GM12878 (cell line): ENCODE measurements around the gene ZNF608. TPM values are rescaled to one million over a fixed set of nuclear protein-coding genes. Genes with fewer than 3 reads are reported as not detected.

Experiments
- ATAC-seq: fragments of 200-7000 bp; cut with Tn5 transposase; 3 replicates; pipeline ENCODE4 v1.9.1; 2020; ENCODE audit warnings: mild to moderate bottlenecking, moderate library complexity
- BruUV-seq: library from RNA; stranded (reverse); fragments of 400-500 nt; replicated peaks from 2 replicates; lab custom pipeline; 2021; lab: Mats Ljungman, UMichigan
- CTCF ChIA-PET: fragments of 300-600 bp; sonication (Branson Sonifier 250); formaldehyde crosslinking; extraction: SDS; loops from one replicate; lab custom pipeline; 2021; ENCODE audit warnings: inconsistent platforms; lab: Yijun Ruan, JAX
- POLR2A ChIA-PET: fragments of 350-600 bp; formaldehyde crosslinking; extraction: SDS; loops from one replicate; lab custom pipeline; 2021; ENCODE audit warnings: inconsistent platforms; lab: Charles Lee
- RAD21 ChIA-PET: fragments of 300-600 bp; sonication (Branson Sonifier 250); formaldehyde crosslinking; loops from one replicate; lab custom pipeline; 2023; ENCODE audit warnings: antibody characterized with exemption; ENCODE audit not compliant: unreplicated experiment; lab: Charles Lee
- SMC1A ChIA-PET: fragments of 300-600 bp; sonication (Branson Sonifier 250); formaldehyde crosslinking; loops from one replicate; lab custom pipeline; 2023; ENCODE audit not compliant: unreplicated experiment, uncharacterized antibody; lab: Charles Lee
- DNase-seq: peaks from one replicate; pipeline ENCODE4 v3.0.0-alpha.2; 2011; ENCODE audit warnings: low read depth, low spot score
- FAIRE-seq: peaks from 3 replicates; lab custom pipeline; 2011; peaks lifted over from hg19 to GRCh38; lab: Jason Lieb, UNC
- H2AFZ ChIP-seq: 2 replicates; pipeline ENCODE4 v1.6.0; 2011; ENCODE audit warnings: low read depth, low read length, control low read depth; ENCODE audit not compliant: control insufficient read depth
- H3K27ac ChIP-seq: 2 replicates; pipeline ENCODE4 v1.5.1; 2011; ENCODE audit warnings: control low read depth; ENCODE audit not compliant: control insufficient read depth, insufficient read depth
- H3K27me3 ChIP-seq, 2 experiments: replicated peaks in 1 of 2; 2 replicates each; pipeline versions ENCODE4 v1.6.0 to v1.6.1; 2011; ENCODE audit warnings: low read length in 1 of 2; ENCODE audit not compliant: control insufficient read depth in 2 of 2, insufficient read depth in 2 of 2
- H3K36me3 ChIP-seq, 2 experiments: 2 replicates each; pipeline ENCODE4 v1.5.1; 2011; ENCODE audit warnings: low read length in 1 of 2; ENCODE audit not compliant: control insufficient read depth in 2 of 2, insufficient read depth in 2 of 2
- H3K4me1 ChIP-seq: 2 replicates; pipeline ENCODE4 v1.6.1; 2011; ENCODE audit warnings: mild to moderate bottlenecking, low read length, moderate library complexity, mixed read lengths; ENCODE audit not compliant: control insufficient read depth, insufficient read depth
- H3K4me2 ChIP-seq: 2 replicates; pipeline ENCODE4 v1.6.0; 2011; ENCODE audit warnings: control low read depth; ENCODE audit not compliant: control insufficient read depth, insufficient read depth
- H3K4me3 ChIP-seq: fragments of 200-600 bp; sonication (generic); 2 replicates; pipeline ENCODE4 v1.5.1; 2016
- H3K79me2 ChIP-seq: 2 replicates; pipeline ENCODE4 v1.6.0; 2011; ENCODE audit warnings: low read length; ENCODE audit not compliant: control insufficient read depth, insufficient read depth
- H3K9ac ChIP-seq: 2 replicates; pipeline ENCODE4 v1.8.0; 2011; ENCODE audit warnings: low read length, control low read depth, mixed read lengths; ENCODE audit not compliant: control insufficient read depth, insufficient read depth
- H3K9me3 ChIP-seq: replicated peaks from 3 replicates; pipeline ENCODE4 v1.5.1; 2011; ENCODE audit warnings: mild to moderate bottlenecking, low read length; ENCODE audit not compliant: control insufficient read depth, insufficient read depth
- H4K20me1 ChIP-seq: 2 replicates; pipeline ENCODE4 v1.6.0; 2011; ENCODE audit not compliant: control insufficient read depth, insufficient read depth
- ATF3 ChIP-seq: IDR thresholded peaks from 2 replicates; pipeline ENCODE4 v1.6.1; 2011; ENCODE audit warnings: low read depth, mild to moderate bottlenecking, low read length, moderate library complexity, borderline replicate concordance; ENCODE audit errors: extremely low read depth
- BHLHE40 ChIP-seq, 2 experiments: fragments of 450-650 bp in 1 of 2; IDR thresholded peaks; 2 replicates each; pipeline ENCODE4 v1.6.1; 2011 to 2017; ENCODE audit warnings: low read depth in 2 of 2, borderline replicate concordance in 1 of 2, improper control_type of control experiment in 1 of 2, low read length in 1 of 2, mild to moderate bottlenecking in 1 of 2
- CHD1 ChIP-seq: IDR thresholded peaks from 2 replicates; pipeline ENCODE4 v1.6.1; 2012; ENCODE audit warnings: low read depth, low read length, improper control_type of control experiment
- CREB1 ChIP-seq: IDR thresholded peaks from 2 replicates; pipeline ENCODE4 v1.6.1; 2012; ENCODE audit warnings: low read depth, mild to moderate bottlenecking, inconsistent platforms
- E2F4 ChIP-seq: IDR thresholded peaks from 2 replicates; pipeline ENCODE4 v1.6.1; 2012; ENCODE audit warnings: low read depth, low read length, improper control_type of control experiment
- HCFC1 ChIP-seq: fragments of 150-350 bp; IDR thresholded peaks from 2 replicates; pipeline ENCODE4 v1.6.1; 2014; ENCODE audit warnings: low read length
- IKZF1 ChIP-seq: fragments of 450-650 bp; conservative IDR thresholded peaks from 2 replicates; pipeline ENCODE4 v1.6.1; 2017; ENCODE audit warnings: antibody characterized with exemption, mild to moderate bottlenecking
- JUNB ChIP-seq: IDR thresholded peaks from 2 replicates; pipeline ENCODE4 v1.6.1; 2016; ENCODE audit warnings: antibody characterized with exemption, mild to moderate bottlenecking
- KLF5 ChIP-seq: fragments of 450-650 bp; IDR thresholded peaks from 2 replicates; pipeline ENCODE4 v1.6.1; 2014; ENCODE audit warnings: mild to moderate bottlenecking; ENCODE audit not compliant: partially characterized antibody
- MTA2 ChIP-seq: fragments of 450-650 bp; IDR thresholded peaks from 2 replicates; pipeline ENCODE4 v1.6.1; 2016; ENCODE audit warnings: low read depth, mild to moderate bottlenecking, moderate library complexity
- MYB ChIP-seq: fragments of 150-350 bp; IDR thresholded peaks from 2 replicates; pipeline ENCODE4 v1.6.1; 2014; ENCODE audit warnings: mild to moderate bottlenecking, low read depth, low read length, borderline replicate concordance
- NR2F1 ChIP-seq: fragments of 450-650 bp; conservative IDR thresholded peaks from 2 replicates; pipeline ENCODE4 v1.6.1; 2017; ENCODE audit warnings: mild to moderate bottlenecking
- RAD51 ChIP-seq: fragments of 450-650 bp; IDR thresholded peaks from 2 replicates; pipeline ENCODE4 v1.6.1; 2016; ENCODE audit warnings: moderate library complexity, mild to moderate bottlenecking, inconsistent platforms
- SUZ12 ChIP-seq: fragments of 200-600 bp; sonication (generic); IDR thresholded peaks from one replicate; pipeline ENCODE4 v1.6.1; 2018; ENCODE audit warnings: antibody characterized with exemption, mild to moderate bottlenecking; ENCODE audit not compliant: unreplicated experiment
- TCF7 ChIP-seq: IDR thresholded peaks from 2 replicates; pipeline ENCODE4 v1.6.1; 2014; ENCODE audit warnings: antibody characterized with exemption, borderline replicate concordance
- YY1 ChIP-seq: IDR thresholded peaks from 2 replicates; pipeline ENCODE4 v1.6.1; 2011; ENCODE audit warnings: low read depth, mild to moderate bottlenecking, low read length
- ZBED1 ChIP-seq: IDR thresholded peaks from 2 replicates; pipeline ENCODE4 v1.6.1; 2016; ENCODE audit warnings: borderline replicate concordance
- ZBTB11 ChIP-seq: fragments of 450-650 bp; formaldehyde crosslinking; IDR thresholded peaks from 2 replicates; pipeline ENCODE4 v1.5.0; 2022; ENCODE audit warnings: mild to moderate bottlenecking, missing genetic modification characterization
- ZBTB33 ChIP-seq: fragments of 450-650 bp; IDR thresholded peaks from 2 replicates; pipeline ENCODE4 v1.6.1; 2017; ENCODE audit warnings: mild to moderate bottlenecking
- WGBS: methylation state at CpG from one replicate; pipeline ENCODE4 v1.1.6; 2016; ENCODE audit warnings: low lambda C conversion rate; ENCODE audit not compliant: insufficient replicate concordance, insufficient coverage; ENCODE audit errors: missing lambda C conversion rate; 5-methylcytosine and 5-hydroxymethylcytosine counted together
- in situ Hi-C: fragments of 300-500 bp; cut with MboI; formaldehyde crosslinking; loops from 9 replicates; pipeline ENCODE4 v1.14.3; 2018; ENCODE audit warnings: mixed read lengths
- intact Hi-C: fragments of 100-400 bp; cut with micrococcal nuclease; formaldehyde crosslinking; loops from one replicate; pipeline ENCODE4 v1.14.2; 2022; ENCODE audit not compliant: unreplicated experiment
- polyA plus RNA-seq, 11 experiments: library from polyadenylated mRNA; depleted of rRNA in 4 of 11; unstranded in 6 of 11; stranded (reverse) in 5 of 11; fragments of >200 nt; fragmentation: Nextera tagmentation in 4 of 11; fragmentation: Illumina TruSeq in 1 of 11; extraction: Ambion mirVana in 4 of 11; extraction: Trizol in 1 of 11; gene quantifications; 1 replicate in 1 of 11; 2 replicates in 10 of 11; pipeline versions ENCODE4 v1.2.1 to v1.2.3, GENCODE V29; 2011 to 2016; ENCODE audit warnings: inconsistent platforms in 2 of 11, missing spikeins in 2 of 11, low read depth in 1 of 11
- total RNA-seq, 4 experiments: library from RNA; depleted of rRNA in 3 of 4; stranded (reverse); fragments of >200 nt in 3 of 4; fragmentation: Illumina TruSeq in 1 of 4; extraction: Trizol in 1 of 4; gene quantifications; 2 replicates each; pipeline versions ENCODE4 v1.2.1 to v1.2.3, GENCODE V29; 2013 to 2021

The ZNF608 gene
- total and polyA plus RNA-seq, 10 of the 15 experiments (the other 5 are each of a cell fraction or from before 2014, with no cell fraction given), result 0.19 to 6.7 (median 0.64) TPM

GRCh38 chr5:124790301-124790894 is 44.0 kb upstream of the ZNF608 start:
- no TSS peak for BruUV-seq
- H3K4me2 ChIP-seq, result no peak overlapping the region
- no peaks in the 10 kb centered on the region for H4K20me1 ChIP-seq
- H3K9me3 ChIP-seq, result no peaks in the 10 kb centered on the region
- ChIA-PET POLR2A (no interaction called here), CTCF (interaction anchor here (1.1 kb wide), 1 partner anchor 62 kb away, joined by 3 read pairs; no protein-coding TSS in a partner anchor), SMC1A (no interaction called here), RAD21 (no interaction called here)
- intact Hi-C loops (no loop called here), in situ Hi-C loops (no loop called here)
- peaks cover 11% of the 10 kb centered on the region for H3K4me1 ChIP-seq
- WGBS, result 48% methylated on average over 3 of the region's 3 CpGs
- DNase-seq, result no peak
- H3K4me3 ChIP-seq, result no peak overlapping the region
- H3K36me3 ChIP-seq, result no peaks in the 10 kb centered on the region
- no peak overlapping the region for H3K27ac ChIP-seq
- H2AFZ ChIP-seq, result no peak overlapping the region
- no peak for ATAC-seq
- TF ChIP-seq RAD51, result no peak
- no peak for TF ChIP-seq YY1
- TF ChIP-seq ATF3, result no peak
- no peak for TF ChIP-seq ZBTB33
- no peak for TF ChIP-seq KLF5
- TF ChIP-seq IKZF1, result no peak
- no peak for TF ChIP-seq JUNB
- TF ChIP-seq E2F4, result no peak
- TF ChIP-seq ZBED1, result no peak
- TF ChIP-seq CREB1, result no peak
- TF ChIP-seq CHD1, result no peak
- no peak for TF ChIP-seq MTA2
- no peak for TF ChIP-seq NR2F1
- TF ChIP-seq HCFC1, result no peak
- no peak for TF ChIP-seq MYB
- TF ChIP-seq BHLHE40 (IDR thresholded peaks at IDR 0.05; ENCODE audit: borderline replicate concordance in 1 of 2, low read depth in 2 of 2, low read length in 1 of 2), result no peak
- no peak for TF ChIP-seq TCF7
- no peak for TF ChIP-seq SUZ12
- no peak for TF ChIP-seq ZBTB11 (CRISPR knock-in tag)
- no peaks in the 10 kb centered on the region for H3K27me3 ChIP-seq
- no peak overlapping the region for H3K9ac ChIP-seq
- no peaks in the 10 kb centered on the region for H3K79me2 ChIP-seq
- FAIRE-seq, result no peak
